CD4-positive, alpha-beta T cell treated with Interleukin-4 for 4 hours (primary cell): ENCODE data around the gene XPO5.

ENCODE experiments used
- DNase-seq: peaks from one replicate; pipeline ENCODE4 v3.0.0-alpha.2; 2020

The XPO5 gene

GRCh38 chr6:43494766-43495165 is 81.1 kb downstream of the XPO5 start:
- no peak for DNase-seq

DNA sequence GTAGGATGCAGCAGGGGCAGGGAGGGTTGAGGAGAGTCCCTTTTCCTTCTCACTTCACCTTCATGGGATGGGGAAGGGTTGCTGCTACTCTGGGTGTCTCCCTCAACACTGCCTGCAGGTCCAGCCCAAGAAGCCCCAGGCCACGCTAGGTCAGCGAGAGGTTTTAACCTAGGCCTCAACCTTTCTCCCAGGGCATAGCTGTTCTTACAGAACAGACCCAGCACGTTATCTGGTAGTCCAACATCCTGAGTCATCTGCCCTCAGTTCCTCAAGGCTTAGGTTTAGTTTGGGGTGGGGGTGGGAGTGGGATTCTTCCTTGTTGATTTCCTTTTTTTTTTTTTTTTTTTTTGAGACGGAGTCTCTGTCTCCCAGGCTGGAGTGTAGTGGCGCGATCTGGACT is 81.5 kb downstream of the XPO5 start:
- no peak for DNase-seq

- DNase-seq: no peak
These were observed 82.0 kb downstream of the XPO5 start for GRCh38 chr6:43493833-43494232.

- no peak for DNase-seq
These were observed 82.6 kb downstream of the XPO5 start for GRCh38 chr6:43493230-43493629.

- DNase-seq: no peak
These were observed 83.2 kb downstream of the XPO5 start for GRCh38 chr6:43492673-43493072.

GRCh38 chr6:43491750-43492661 is 83.8 kb downstream of the XPO5 start:
- DNase-seq: no peak

DNA sequence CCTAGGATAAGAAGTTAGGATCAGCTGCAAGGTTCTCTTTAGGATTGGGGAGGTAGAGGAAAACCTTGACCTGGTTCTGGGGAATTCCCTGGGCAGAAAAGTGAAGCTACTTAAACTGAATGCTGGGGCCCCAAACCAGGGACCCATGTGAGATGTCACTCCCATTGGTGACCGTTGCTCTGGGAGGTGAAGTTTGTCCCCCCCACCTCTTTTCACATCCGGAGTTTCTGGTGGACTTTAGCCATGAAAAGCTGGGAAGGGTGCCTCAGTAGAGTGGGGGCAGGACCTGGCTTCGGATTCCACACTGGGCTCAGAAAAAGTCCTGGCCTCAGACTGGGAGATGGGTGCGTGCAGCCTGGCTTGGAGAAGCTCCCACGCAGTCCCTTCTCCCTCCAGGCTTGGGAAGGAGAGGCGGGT is 85.3 kb downstream of the XPO5 start:
- DNase-seq: no peak

GRCh38 chr6:43489277-43490072 is 86.4 kb downstream of the XPO5 start:
- no peak for DNase-seq

- DNase-seq: no peak
These were observed 87.1 kb downstream of the XPO5 start for GRCh38 chr6:43488667-43489276.

DNA sequence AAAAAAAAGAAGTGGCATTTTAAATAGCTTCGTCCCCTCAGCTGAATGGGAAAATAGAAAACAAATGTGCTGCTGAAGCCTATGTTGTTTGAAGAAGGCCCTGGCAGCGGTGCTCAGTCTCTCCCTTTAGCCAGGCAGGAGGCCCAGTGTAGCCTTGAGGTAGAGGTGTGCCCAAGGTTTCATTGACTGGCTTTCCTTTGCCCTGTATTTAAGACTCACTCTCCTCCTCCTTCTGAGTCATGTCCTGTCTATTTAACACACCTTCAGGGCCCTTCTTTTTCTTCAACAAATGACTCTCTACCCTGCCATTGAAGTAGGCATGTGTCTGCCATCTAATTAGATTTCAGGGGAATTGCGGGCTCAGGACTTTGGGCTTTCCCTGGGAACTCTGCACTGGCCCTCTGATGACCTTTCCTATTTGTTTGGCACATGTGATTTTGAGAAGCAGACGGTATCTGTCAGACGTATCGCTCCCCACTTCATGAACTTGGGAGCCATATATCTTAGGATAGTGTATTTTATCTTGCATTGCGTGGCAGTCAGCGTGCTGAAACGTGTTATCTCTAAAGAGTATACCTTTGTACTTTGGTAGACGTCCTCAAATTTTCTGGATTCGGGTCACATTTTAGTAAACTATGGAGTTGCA is 94.1 kb downstream of the XPO5 start:
- no peak for DNase-seq

DNA sequence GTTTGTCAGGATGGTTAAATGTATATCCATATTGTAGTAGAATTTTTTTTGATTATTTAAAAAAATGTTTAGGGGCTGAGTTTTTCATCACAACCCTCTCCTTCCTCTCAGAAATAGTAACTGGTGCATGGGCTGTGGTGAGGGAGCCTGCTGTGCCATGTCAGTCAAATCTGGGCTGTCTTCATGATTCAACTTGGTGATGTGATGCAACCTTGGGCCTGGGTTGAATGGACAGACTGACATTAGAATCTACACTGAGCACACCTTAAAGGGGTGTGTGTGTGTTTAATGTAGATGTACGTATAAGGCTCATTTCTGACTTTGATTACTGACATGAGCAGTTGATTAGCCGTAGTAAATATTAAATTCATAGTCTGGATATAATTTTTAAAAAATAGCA is 94.8 kb downstream of the XPO5 start:
- no peak for DNase-seq

- no peak for DNase-seq
These were observed 97.8 kb downstream of the XPO5 start for GRCh38 chr6:43478008-43478372.

DNA sequence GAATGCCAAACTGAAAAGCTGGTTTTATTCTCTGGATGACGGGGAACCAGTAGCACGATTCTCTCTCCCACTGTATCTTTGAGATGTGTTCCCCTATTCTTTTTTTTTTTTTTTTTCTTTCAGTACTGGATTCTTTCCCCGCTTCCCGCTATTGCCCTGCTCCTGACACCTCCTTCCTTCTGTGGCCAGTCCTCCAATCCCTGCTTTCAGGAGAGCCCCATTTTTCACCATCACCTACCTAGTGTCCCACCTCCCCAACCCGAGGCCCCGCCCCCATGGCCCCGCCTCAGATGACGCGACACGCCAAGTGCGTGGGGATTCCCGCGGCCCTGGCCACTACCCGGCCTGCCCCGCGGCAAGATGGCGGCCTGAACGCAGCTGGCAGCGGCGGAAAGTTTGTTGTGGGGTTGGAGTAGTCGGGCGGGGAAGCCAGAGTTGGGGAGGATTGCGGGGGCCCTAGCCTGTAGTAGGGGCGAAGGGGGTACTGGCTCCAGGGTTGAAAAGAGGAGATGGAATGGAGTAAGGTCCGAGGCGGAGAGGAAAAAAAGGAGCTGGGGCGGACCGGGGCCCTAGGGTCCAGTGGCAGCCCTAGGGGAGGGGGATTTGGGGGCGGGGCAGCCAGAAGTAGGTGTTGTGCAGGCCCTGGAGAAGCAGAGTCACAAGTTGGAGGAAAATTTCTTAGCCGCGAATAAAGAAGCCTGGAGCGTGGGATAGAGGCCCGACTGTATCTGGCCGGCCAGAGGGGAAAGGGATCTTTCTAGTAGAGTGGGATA is 98.4 kb downstream of the XPO5 start, which contains the start of gene TJAP1:
Gene TJAP1, plus strand, starts transcription at position 336 of the 773 bp plus-strand sequence. CDS start 21,432 bp downstream, outside the sequence.
- peak; percentile 90 for DNase-seq

GRCh38 chr6:43476746-43477145 is 99.1 kb downstream of the XPO5 start:
- no peak for DNase-seq

- no peak for DNase-seq
These were observed 100.3 kb downstream of the XPO5 start for GRCh38 chr6:43475516-43475915.

DNA sequence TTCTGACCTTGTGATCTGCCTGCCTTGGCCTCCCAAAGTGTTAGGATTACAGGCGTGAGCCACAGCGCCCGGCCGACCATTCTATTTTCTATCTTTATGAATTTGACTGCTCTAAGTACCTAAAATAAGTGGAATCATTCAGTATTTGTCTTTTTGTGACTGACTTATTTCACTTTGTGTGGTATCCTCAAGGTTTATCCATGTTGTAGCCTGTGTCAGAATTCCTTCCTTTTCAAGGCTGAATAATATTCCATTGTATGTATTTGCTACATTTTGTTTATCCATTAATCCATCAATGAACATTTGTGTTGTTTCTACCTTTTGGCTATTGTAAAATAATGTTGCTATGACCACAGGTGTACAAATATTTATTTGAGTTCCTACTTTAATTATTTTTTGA is 103.3 kb downstream of the XPO5 start:
- DNase-seq: no peak
